ENCODE data around the gene TMEM108. TPM values are rescaled to one million over a fixed set of nuclear protein-coding genes. Genes with fewer than 3 reads are reported as not detected.

TMEM108 gene
- polyA plus RNA-seq, 3 donors, result not detected

- Histone ChIP-seq H4K20me1 (ENCODE audit: insufficient read depth, low read length) (no peaks in the 10 kb centered on the region), H3K27ac (ENCODE audit: low read depth in 1 of 2, low read length in 2 of 2) (no peak overlapping the region), H2AFZ (ENCODE audit: insufficient read depth, low read depth, low read length, poor library complexity, severe bottlenecking) (no peak overlapping the region), H3K79me2 (ENCODE audit: insufficient read depth, low read length) (no peaks in the 10 kb centered on the region), H3K4me3 (replicated peaks in 1 of 3; ENCODE audit: low read depth in 2 of 3, low read length in 3 of 3) (no peak overlapping the region), H3K4me1 (ENCODE audit: control insufficient read depth in 1 of 2, insufficient read depth in 2 of 2, low read length in 2 of 2) (no peaks in the 10 kb centered on the region), H3K4me2 (replicated peaks; ENCODE audit: extremely low read depth, low read length, poor library complexity, severe bottlenecking) (no peak overlapping the region), H3K27me3 (ENCODE audit: control insufficient read depth in 2 of 2, insufficient read depth in 2 of 2, low read length in 2 of 2) (no peaks in the 10 kb centered on the region), H3K9ac (ENCODE audit: insufficient read depth, low read length, poor library complexity, severe bottlenecking) (no peak overlapping the region), H3K9me3 (replicated peaks in 1 of 2; ENCODE audit: control insufficient read depth in 1 of 2, insufficient read depth in 1 of 2, low read length in 2 of 2) (peaks cover 0 to 2% of the 10 kb centered on the region in 2 donors), H3K36me3 (replicated peaks in 1 of 2; ENCODE audit: control insufficient read depth in 1 of 2, insufficient read depth in 2 of 2, low read length in 2 of 2) (no peaks in the 10 kb centered on the region)
- Mint-ChIP-seq H3K9me3 (peaks cover 3 to 14% (median 7%) of the 10 kb centered on the region in 7 donors), H3K4me1 (no peaks in the 10 kb centered on the region), H3K4me3 (no peak overlapping the region), H3K27me3 (ENCODE audit: low read depth in 3 of 3) (peaks cover 1 to 7% (median 2%) of the 10 kb centered on the region in 3 donors), H3K36me3 (no peaks in the 10 kb centered on the region), H3K27ac (no peak overlapping the region)
- TF ChIP-seq, protein P1, sequence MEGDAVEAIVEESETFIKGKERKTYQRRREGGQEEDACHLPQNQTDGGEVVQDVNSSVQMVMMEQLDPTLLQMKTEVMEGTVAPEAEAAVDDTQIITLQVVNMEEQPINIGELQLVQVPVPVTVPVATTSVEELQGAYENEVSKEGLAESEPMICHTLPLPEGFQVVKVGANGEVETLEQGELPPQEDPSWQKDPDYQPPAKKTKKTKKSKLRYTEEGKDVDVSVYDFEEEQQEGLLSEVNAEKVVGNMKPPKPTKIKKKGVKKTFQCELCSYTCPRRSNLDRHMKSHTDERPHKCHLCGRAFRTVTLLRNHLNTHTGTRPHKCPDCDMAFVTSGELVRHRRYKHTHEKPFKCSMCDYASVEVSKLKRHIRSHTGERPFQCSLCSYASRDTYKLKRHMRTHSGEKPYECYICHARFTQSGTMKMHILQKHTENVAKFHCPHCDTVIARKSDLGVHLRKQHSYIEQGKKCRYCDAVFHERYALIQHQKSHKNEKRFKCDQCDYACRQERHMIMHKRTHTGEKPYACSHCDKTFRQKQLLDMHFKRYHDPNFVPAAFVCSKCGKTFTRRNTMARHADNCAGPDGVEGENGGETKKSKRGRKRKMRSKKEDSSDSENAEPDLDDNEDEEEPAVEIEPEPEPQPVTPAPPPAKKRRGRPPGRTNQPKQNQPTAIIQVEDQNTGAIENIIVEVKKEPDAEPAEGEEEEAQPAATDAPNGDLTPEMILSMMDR (IDR thresholded peaks at IDR 0.05), result no peak
- no CpG with 5 or more reads among the region's 4 CpGs for WGBS (ENCODE audit: insufficient coverage)
- DNase-seq, result no peak
- intact Hi-C loops (cut with micrococcal nuclease), result no loop called here
These were observed 192.0 kb downstream of the TMEM108 start for GRCh38 chr3:133230195-133230594.

GRCh38 chr3:133236901-133237300, 198.7 kb downstream of the TMEM108 start:
- no peaks in the 10 kb centered on the region for H3K36me3 Mint-ChIP-seq
- H3K4me3 Mint-ChIP-seq, result no peak overlapping the region
- no peaks in the 10 kb centered on the region for H3K27me3 ChIP-seq (ENCODE audit: control insufficient read depth in 2 of 2, insufficient read depth in 2 of 2, low read length in 2 of 2)
- TF ChIP-seq, protein P1 (IDR thresholded peaks at IDR 0.05), result no peak
- intact Hi-C loops (cut with micrococcal nuclease), result no loop called here
- no peak overlapping the region for H3K27ac ChIP-seq (ENCODE audit: low read depth in 1 of 2, low read length in 2 of 2)
- H3K79me2 ChIP-seq (ENCODE audit: insufficient read depth, low read length), result no peaks in the 10 kb centered on the region
- H3K36me3 ChIP-seq (replicated peaks in 1 of 2; ENCODE audit: control insufficient read depth in 1 of 2, insufficient read depth in 2 of 2, low read length in 2 of 2), result no peaks in the 10 kb centered on the region
- no peak overlapping the region for H3K4me3 ChIP-seq (replicated peaks in 1 of 3; ENCODE audit: low read depth in 2 of 3, low read length in 3 of 3)
- no peaks in the 10 kb centered on the region for H4K20me1 ChIP-seq (ENCODE audit: insufficient read depth, low read length)
- no peak overlapping the region for H3K4me2 ChIP-seq (replicated peaks; ENCODE audit: extremely low read depth, low read length, poor library complexity, severe bottlenecking)
- H3K4me1 Mint-ChIP-seq, result no peaks in the 10 kb centered on the region
- H3K27ac Mint-ChIP-seq, result no peak overlapping the region
- no peak overlapping the region for H3K9ac ChIP-seq (ENCODE audit: insufficient read depth, low read length, poor library complexity, severe bottlenecking)
- no peaks in the 10 kb centered on the region for H3K4me1 ChIP-seq (ENCODE audit: control insufficient read depth in 1 of 2, insufficient read depth in 2 of 2, low read length in 2 of 2)
- no peaks in the 10 kb centered on the region for H3K9me3 ChIP-seq (replicated peaks in 1 of 2; ENCODE audit: control insufficient read depth in 1 of 2, insufficient read depth in 1 of 2, low read length in 2 of 2)
- no CpG with 5 or more reads among the region's 1 CpG for WGBS (ENCODE audit: insufficient coverage)
- H3K27me3 Mint-ChIP-seq (ENCODE audit: low read depth in 3 of 3), result no peaks in the 10 kb centered on the region
- no peak for DNase-seq
- no peak overlapping the region for H2AFZ ChIP-seq (ENCODE audit: insufficient read depth, low read depth, low read length, poor library complexity, severe bottlenecking)
- H3K9me3 Mint-ChIP-seq, result peaks cover 0 to 3% (median 0%) of the 10 kb centered on the region in 7 donors

All from CD14-positive monocyte (primary cell).